ENCODE data around the gene DEPDC5.

DEPDC5 gene

GRCh38 chr22:31881200-31881599 lies 127.4 kb downstream of the DEPDC5 start:
- H3K27me3 ChIP-seq (ENCODE audit: insufficient read depth, insufficient read length): no peaks in the 10 kb centered on the region
- no peaks in the 10 kb centered on the region for H3K9me3 ChIP-seq (ENCODE audit: insufficient read depth, low read length)
- DNase-seq (ENCODE audit: low read depth, low spot score): no peak
- H3K4me3 ChIP-seq (ENCODE audit: insufficient read length, low read depth): no peak overlapping the region
- no peaks in the 10 kb centered on the region for H3K4me1 ChIP-seq (ENCODE audit: insufficient read depth, insufficient read length)
- TF ChIP-seq YY1 (IDR thresholded peaks at IDR 0.05; ENCODE audit: insufficient read depth, insufficient read length): no peak
- no peak for TF ChIP-seq SUZ12 (IDR thresholded peaks at IDR 0.05; ENCODE audit: extremely low read depth, insufficient read depth, insufficient read length)
- no peak for TF ChIP-seq ZNF274 (IDR thresholded peaks at IDR 0.05; ENCODE audit: low read depth, low read length)
- peaks cover 3% of the 10 kb centered on the region for H3K36me3 ChIP-seq (ENCODE audit: insufficient read depth, insufficient read length, low read length)
- H3K9ac ChIP-seq (ENCODE audit: insufficient read length, low read depth): no peak overlapping the region

DNA sequence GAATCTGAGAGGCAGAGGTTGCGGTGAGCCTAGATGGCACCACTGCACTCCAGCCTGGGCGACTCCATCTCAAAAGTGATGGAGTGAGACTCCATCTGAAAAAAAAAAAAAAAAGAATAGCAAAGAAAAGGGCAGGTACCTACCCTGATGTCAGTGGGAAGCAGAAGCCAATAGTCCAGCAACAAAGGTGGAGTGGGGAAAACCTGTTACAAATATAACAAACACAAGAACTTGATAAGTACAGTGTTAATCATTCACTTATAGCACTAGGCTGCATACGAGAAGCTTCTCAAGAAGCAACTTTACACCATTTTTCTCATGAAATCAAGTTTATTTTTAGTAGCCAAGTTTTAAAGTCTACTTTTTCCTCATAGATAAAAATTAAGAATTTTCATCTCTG lies 128.0 kb downstream of the DEPDC5 start:
- H3K36me3 ChIP-seq (ENCODE audit: insufficient read depth, insufficient read length, low read length): peaks cover 3% of the 10 kb centered on the region
- no peaks in the 10 kb centered on the region for H3K4me1 ChIP-seq (ENCODE audit: insufficient read depth, insufficient read length)
- H3K4me3 ChIP-seq (ENCODE audit: insufficient read length, low read depth): no peak overlapping the region
- DNase-seq (ENCODE audit: low read depth, low spot score): no peak
- TF ChIP-seq YY1 (IDR thresholded peaks at IDR 0.05; ENCODE audit: insufficient read depth, insufficient read length) (no peak), ZNF274 (IDR thresholded peaks at IDR 0.05; ENCODE audit: low read depth, low read length) (no peak), SUZ12 (IDR thresholded peaks at IDR 0.05; ENCODE audit: extremely low read depth, insufficient read depth, insufficient read length) (no peak)
- no peaks in the 10 kb centered on the region for H3K27me3 ChIP-seq (ENCODE audit: insufficient read depth, insufficient read length)
- H3K9me3 ChIP-seq (ENCODE audit: insufficient read depth, low read length): no peaks in the 10 kb centered on the region
- H3K9ac ChIP-seq (ENCODE audit: insufficient read length, low read depth): no peak overlapping the region

GRCh38 chr22:31882971-31883370 lies 129.2 kb downstream of the DEPDC5 start:
- H3K9me3 ChIP-seq (ENCODE audit: insufficient read depth, low read length): no peaks in the 10 kb centered on the region
- no peak overlapping the region for H3K9ac ChIP-seq (ENCODE audit: insufficient read length, low read depth)
- TF ChIP-seq YY1 (IDR thresholded peaks at IDR 0.05; ENCODE audit: insufficient read depth, insufficient read length) (no peak), SUZ12 (IDR thresholded peaks at IDR 0.05; ENCODE audit: extremely low read depth, insufficient read depth, insufficient read length) (no peak), ZNF274 (IDR thresholded peaks at IDR 0.05; ENCODE audit: low read depth, low read length) (no peak)
- DNase-seq (ENCODE audit: low read depth, low spot score): no peak
- no peaks in the 10 kb centered on the region for H3K27me3 ChIP-seq (ENCODE audit: insufficient read depth, insufficient read length)
- no peak overlapping the region for H3K4me3 ChIP-seq (ENCODE audit: insufficient read length, low read depth)
- H3K4me1 ChIP-seq (ENCODE audit: insufficient read depth, insufficient read length): no peaks in the 10 kb centered on the region
- peaks cover 3% of the 10 kb centered on the region for H3K36me3 ChIP-seq (ENCODE audit: insufficient read depth, insufficient read length, low read length)

DNA sequence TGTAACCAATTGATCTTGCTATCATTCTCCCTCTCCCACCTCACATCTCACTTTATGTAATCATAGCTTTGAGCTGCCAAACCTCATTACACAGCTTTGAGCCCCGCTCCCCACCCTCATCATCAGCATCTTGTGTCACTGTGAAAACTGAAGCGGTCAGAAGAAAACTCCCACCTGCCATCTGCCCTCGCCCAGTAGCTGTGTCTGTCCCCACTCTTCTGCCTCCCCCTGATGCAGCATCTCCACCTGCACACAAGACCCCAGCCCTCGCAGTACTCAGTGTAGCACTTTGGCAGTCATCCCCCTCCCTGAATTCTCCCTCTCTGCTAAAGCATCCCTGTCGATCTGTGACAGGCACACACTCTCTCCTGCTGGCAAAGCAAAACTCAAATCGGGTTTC lies 130.2 kb downstream of the DEPDC5 start:
- no peak for DNase-seq (ENCODE audit: low read depth, low spot score)

GRCh38 chr22:31891366-31892079 lies 137.7 kb downstream of the DEPDC5 start:
- Histone ChIP-seq H3K4me3 (ENCODE audit: insufficient read length, low read depth) (no peak overlapping the region), H3K27me3 (ENCODE audit: insufficient read depth, insufficient read length) (no peaks in the 10 kb centered on the region), H3K9me3 (ENCODE audit: insufficient read depth, low read length) (no peaks in the 10 kb centered on the region), H3K9ac (ENCODE audit: insufficient read length, low read depth) (no peak overlapping the region), H3K36me3 (ENCODE audit: insufficient read depth, insufficient read length, low read length) (peaks cover 17% of the 10 kb centered on the region), H3K4me1 (ENCODE audit: insufficient read depth, insufficient read length) (no peaks in the 10 kb centered on the region)
- no peak for TF ChIP-seq ZNF274 (IDR thresholded peaks at IDR 0.05; ENCODE audit: low read depth, low read length)
- no peak for TF ChIP-seq SUZ12 (IDR thresholded peaks at IDR 0.05; ENCODE audit: extremely low read depth, insufficient read depth, insufficient read length)
- no peak for TF ChIP-seq YY1 (IDR thresholded peaks at IDR 0.05; ENCODE audit: insufficient read depth, insufficient read length)
- DNase-seq (ENCODE audit: low read depth, low spot score): no peak

More for the DNA sequence above, 130.2 kb downstream of the DEPDC5 start:
- no peaks in the 10 kb centered on the region for H3K9me3 ChIP-seq (ENCODE audit: insufficient read depth, low read length)
- H3K4me1 ChIP-seq (ENCODE audit: insufficient read depth, insufficient read length): no peaks in the 10 kb centered on the region
- H3K27me3 ChIP-seq (ENCODE audit: insufficient read depth, insufficient read length): no peaks in the 10 kb centered on the region
- no peak overlapping the region for H3K9ac ChIP-seq (ENCODE audit: insufficient read length, low read depth)
- H3K36me3 ChIP-seq (ENCODE audit: insufficient read depth, insufficient read length, low read length): peaks cover 7% of the 10 kb centered on the region
- TF ChIP-seq YY1 (IDR thresholded peaks at IDR 0.05; ENCODE audit: insufficient read depth, insufficient read length) (no peak), ZNF274 (IDR thresholded peaks at IDR 0.05; ENCODE audit: low read depth, low read length) (no peak), SUZ12 (IDR thresholded peaks at IDR 0.05; ENCODE audit: extremely low read depth, insufficient read depth, insufficient read length) (no peak)
- H3K4me3 ChIP-seq (ENCODE audit: insufficient read length, low read depth): no peak overlapping the region

GRCh38 chr22:31892080-31892433 lies 138.2 kb downstream of the DEPDC5 start:
- Histone ChIP-seq H3K9me3 (ENCODE audit: insufficient read depth, low read length) (no peaks in the 10 kb centered on the region), H3K4me3 (ENCODE audit: insufficient read length, low read depth) (no peak overlapping the region), H3K4me1 (ENCODE audit: insufficient read depth, insufficient read length) (no peaks in the 10 kb centered on the region), H3K9ac (ENCODE audit: insufficient read length, low read depth) (no peak overlapping the region), H3K27me3 (ENCODE audit: insufficient read depth, insufficient read length) (no peaks in the 10 kb centered on the region), H3K36me3 (ENCODE audit: insufficient read depth, insufficient read length, low read length) (peaks cover 17% of the 10 kb centered on the region)
- DNase-seq (ENCODE audit: low read depth, low spot score): no peak
- TF ChIP-seq YY1 (IDR thresholded peaks at IDR 0.05; ENCODE audit: insufficient read depth, insufficient read length) (no peak), SUZ12 (IDR thresholded peaks at IDR 0.05; ENCODE audit: extremely low read depth, insufficient read depth, insufficient read length) (no peak), ZNF274 (IDR thresholded peaks at IDR 0.05; ENCODE audit: low read depth, low read length) (no peak)

GRCh38 chr22:31893460-31893859 lies 139.6 kb downstream of the DEPDC5 start:
- Histone ChIP-seq H3K9me3 (ENCODE audit: insufficient read depth, low read length) (no peaks in the 10 kb centered on the region), H3K36me3 (ENCODE audit: insufficient read depth, insufficient read length, low read length) (peaks cover 17% of the 10 kb centered on the region), H3K4me3 (ENCODE audit: insufficient read length, low read depth) (no peak overlapping the region), H3K27me3 (ENCODE audit: insufficient read depth, insufficient read length) (no peaks in the 10 kb centered on the region), H3K9ac (ENCODE audit: insufficient read length, low read depth) (no peak overlapping the region), H3K4me1 (ENCODE audit: insufficient read depth, insufficient read length) (no peaks in the 10 kb centered on the region)
- DNase-seq (ENCODE audit: low read depth, low spot score): no peak
- TF ChIP-seq YY1 (IDR thresholded peaks at IDR 0.05; ENCODE audit: insufficient read depth, insufficient read length): no peak
- TF ChIP-seq SUZ12 (IDR thresholded peaks at IDR 0.05; ENCODE audit: extremely low read depth, insufficient read depth, insufficient read length): no peak
- TF ChIP-seq ZNF274 (IDR thresholded peaks at IDR 0.05; ENCODE audit: low read depth, low read length): no peak

All from NT2/D1 (cell line).